HG03139 (cell line): ENCODE measurements around the gene LUC7L3.
"Not testable (repeated sequence)": the region's sequence is repeated elsewhere in the genome, so short reads cannot be mapped to it uniquely, and the experiment has no call there.

Source experiments
- ATAC-seq: cut with Tn5 transposase; IDR thresholded peaks from one replicate; pipeline ENCODE4 v1.9.1; 2021; ENCODE audit not compliant: unreplicated experiment

Gene LUC7L3

DNA sequence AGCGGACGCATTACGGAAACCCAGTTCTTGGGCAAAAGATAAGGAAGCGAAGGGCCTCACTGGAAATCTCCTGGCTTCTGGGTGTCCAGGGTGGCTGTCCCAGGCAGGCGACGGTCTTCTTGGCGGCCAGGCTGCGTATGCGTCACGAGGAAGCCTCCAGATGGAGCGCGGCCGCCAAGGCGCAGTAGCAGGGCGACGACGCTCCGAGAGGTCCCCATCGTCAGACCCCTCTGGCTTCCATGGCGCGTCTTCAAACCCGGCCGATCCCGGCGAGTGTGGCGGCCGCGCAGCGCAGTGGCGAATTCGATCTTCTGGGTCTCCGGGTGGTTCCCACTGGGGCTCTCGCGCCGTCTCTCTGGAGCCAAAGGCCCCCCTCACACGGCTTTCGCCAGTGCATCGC is 61.8 kb downstream of the LUC7L3 start:
- ATAC-seq = no peak

DNA sequence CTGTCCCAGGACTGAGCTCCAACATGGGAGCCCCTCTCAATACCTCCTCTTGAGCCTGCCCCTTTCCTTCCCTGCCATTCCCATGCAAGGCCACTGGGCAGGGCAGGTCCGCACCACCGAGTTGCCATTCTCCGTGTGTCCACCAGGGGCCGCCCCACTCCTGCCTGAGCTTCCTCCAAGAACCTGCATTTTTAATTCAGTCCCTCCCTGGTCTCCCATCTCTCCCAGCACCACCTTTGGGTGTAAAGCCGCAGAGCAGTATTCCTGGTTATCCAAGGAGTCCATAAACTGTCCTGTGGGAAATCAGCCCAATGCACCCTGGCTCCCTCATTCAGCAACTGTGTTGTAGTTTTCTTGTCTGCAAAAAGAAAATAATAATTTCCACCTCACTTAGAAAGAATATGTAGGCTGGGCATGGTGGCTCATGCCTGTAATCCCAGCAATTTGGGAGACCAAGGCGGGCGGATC is 63.8 kb downstream of the LUC7L3 start:
- ATAC-seq = no peak

GRCh38 chr17:50783905-50784304 is 64.5 kb downstream of the LUC7L3 start:
- ATAC-seq = no peak

GRCh38 chr17:50785126-50785525 is 65.7 kb downstream of the LUC7L3 start:
- no peak for ATAC-seq

DNA sequence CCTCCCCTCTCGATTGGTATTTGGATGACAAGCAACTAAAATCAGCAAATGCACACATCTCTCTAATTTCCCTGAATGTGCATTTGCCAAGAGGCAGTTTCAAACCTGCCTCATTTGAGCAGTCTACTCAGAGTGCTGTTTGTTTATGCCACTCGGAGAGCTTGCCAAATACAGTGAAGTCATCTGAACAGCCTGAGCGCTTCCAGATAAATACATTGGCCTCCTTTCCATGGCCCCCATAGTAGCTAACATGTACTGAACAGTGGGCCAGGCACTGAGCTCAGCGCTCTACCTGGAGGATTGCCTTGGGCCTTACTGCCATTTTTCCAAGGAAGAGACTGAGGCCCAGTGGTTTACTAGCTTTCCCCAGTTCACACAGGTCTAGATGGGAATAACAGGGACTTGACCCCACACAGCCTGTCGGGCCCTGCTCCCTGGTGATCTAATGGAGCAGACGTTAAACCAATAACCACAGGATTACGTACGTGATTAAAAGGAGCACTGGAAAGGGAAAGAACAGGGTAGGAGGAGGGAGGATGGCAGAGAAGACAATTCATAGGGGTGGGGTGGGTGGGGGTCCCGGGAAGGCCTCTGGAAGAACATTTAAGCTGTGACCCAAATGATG is 66.7 kb downstream of the LUC7L3 start:
- ATAC-seq = no peak

GRCh38 chr17:50787106-50787505 is 67.7 kb downstream of the LUC7L3 start:
- ATAC-seq = no peak

GRCh38 chr17:50790618-50791017 is 71.2 kb downstream of the LUC7L3 start:
- no peak for ATAC-seq

- ATAC-seq = no peak
These were observed 72.7 kb downstream of the LUC7L3 start for GRCh38 chr17:50792132-50792531.

- ATAC-seq = no peak
These were observed 73.6 kb downstream of the LUC7L3 start for GRCh38 chr17:50793007-50793406.

DNA sequence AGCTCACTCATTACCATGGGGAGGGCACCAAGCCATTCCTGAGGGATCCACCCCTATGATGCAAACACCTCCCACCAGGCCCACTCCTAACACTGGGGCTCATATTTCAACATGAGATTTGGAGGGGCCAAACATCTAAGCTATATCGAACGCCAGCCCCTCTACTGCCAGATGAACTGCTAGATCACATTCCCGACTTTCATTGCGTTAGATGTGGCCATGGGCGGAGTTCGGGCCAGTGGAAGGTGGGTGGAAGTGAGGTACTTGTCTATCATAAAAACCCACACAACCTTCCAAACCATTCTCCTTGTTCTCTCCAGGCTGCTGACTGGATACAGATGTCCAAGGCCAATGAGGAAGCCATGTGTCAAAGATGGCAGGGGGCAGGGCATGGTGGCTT is 75.0 kb downstream of the LUC7L3 start:
- no peak for ATAC-seq

DNA sequence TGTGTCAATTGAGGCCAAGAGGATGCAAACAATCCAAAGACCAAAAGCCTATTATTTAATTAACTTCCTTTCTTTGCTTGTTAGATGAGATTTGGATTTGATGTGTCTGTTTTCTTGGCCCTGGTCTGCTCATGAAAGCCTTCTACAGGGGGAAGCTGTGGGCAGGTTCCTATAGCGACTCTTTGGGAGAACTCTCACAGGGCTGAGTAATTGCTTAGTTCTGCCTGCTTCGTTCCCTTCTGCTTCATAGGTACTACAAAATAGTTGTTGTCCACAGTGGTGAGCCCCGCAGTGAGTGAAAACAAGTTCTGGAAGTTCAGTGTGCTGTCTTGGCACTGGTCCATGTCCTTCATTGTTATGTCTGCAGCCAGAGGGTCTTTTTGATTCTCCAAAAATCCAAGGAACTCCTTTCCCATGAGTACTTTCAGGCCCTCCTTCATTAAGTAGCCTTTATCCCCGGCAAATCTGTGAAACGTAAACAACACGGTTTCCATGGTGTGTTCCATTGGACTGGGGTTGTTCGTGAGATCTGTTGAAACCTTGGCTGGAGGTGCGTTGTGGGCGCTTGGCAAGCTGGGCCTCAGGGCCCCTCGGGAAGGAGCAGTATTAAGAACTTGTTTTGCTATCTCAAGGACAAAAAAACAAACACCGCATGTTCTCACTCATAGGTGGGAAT is 77.9 kb downstream of the LUC7L3 start:
- ATAC-seq = no peak

GRCh38 chr17:50798424-50799288 is 79.3 kb downstream of the LUC7L3 start:
- ATAC-seq = no peak

DNA sequence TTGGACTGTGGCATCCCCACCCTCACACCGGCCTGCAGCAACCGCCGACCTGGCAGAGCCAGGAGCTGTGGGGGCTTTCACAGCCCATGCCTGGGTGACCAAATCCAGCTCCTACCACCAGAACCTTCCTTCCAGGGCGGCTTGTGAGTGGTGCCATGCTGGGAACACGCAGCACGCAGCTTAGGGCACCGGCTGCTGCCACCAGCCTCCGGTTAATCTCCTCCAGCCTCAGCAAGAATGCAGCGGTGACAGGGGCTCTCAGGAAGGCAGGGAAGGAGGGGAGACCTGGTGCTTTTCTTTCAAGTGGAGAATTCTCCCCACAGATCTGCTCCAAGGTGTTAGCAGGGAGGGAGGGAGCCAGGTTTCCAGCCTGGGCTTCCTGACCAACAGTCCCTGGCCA is 80.2 kb downstream of the LUC7L3 start:
- no peak for ATAC-seq

DNA sequence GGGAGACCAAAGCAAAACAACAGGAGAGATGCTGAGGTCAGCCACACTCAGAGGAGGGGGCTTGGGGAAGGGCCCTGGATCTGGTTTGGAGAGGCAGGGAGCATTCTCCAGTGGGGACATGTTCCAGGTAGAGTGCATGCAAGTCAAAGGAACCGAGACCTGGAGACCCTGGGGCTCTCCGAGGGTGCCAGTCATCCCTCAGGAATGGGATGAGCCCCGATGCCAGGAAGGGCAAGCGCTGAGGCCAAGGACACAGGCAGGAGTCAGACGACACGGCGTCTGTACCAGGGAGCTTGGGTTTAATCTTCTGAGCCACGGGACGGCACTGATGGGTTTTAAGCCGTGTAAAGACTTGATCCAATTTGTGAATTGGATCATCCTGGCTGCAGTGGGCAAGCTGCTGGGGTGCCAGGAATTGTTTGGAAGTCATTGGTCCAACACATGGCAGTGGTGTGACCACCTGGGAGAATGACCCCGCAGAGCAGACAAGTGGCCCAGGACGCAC is 80.8 kb downstream of the LUC7L3 start:
- no peak for ATAC-seq

GRCh38 chr17:50802609-50803571 is 83.5 kb downstream of the LUC7L3 start:
- no peak for ATAC-seq

DNA sequence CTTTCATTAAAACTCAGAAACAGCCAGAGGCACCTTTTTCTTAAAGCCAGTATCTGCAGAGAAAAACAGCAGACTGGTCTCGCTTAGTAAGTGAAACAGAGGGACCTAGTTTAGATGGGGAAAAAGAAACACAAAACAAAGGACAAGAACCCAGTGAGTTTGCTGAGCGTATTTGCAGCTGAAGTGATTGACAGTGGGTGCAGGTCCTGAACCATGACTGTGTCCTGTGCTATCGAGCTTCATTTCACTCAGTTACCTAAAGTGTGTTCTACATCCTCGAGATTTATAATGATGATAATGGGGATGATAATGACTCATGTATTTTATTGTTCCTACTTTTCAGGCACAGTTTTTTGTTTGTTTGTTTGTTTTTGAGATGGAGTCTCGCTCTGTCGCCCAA is 84.3 kb downstream of the LUC7L3 start:
- ATAC-seq = no peak

DNA sequence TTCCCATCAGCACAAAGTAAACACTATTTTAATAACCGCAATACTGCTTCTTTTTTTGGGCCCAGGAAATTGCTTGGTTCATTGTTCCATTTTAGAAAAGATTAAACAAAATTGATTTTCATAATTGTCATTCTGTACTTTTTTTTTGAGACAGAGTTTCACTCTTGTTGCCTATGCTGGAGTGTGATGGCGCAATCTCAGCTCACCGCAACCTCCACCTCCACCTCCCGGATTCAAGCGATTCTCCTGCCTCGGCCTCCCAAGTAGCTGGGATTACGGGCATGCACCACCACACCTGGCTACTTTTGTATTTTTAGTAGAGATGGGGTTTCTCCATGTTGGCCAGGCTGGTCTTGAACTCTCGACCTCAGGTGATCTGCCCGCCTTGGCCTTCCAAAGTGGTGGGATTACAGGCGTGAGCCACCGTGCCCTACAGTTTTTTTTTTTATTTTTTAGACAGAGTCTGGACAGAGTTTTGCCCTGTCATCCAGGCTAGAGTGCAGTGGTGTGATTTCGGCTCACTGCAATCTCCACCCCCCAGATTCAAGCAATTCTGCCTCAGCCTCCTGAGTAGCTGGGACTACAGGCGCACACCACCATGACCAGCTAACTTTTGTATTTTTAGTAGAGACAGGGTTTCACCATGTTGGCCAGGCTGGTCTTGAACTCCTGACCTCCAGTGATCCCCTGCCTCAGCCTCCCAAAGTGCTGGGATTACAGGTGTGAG is 85.5 kb downstream of the LUC7L3 start:
- ATAC-seq = not testable (repeated sequence)

GRCh38 chr17:50805486-50805885 is 86.1 kb downstream of the LUC7L3 start:
- no peak for ATAC-seq
